GM12875 (cell line): ENCODE results near the gene COL28A1.

ENCODE experiments used
- H3K4me3 ChIP-seq: one replicate; pipeline ENCODE4 v1.5.1; 2011; ENCODE audit warnings: low read depth, low read length, control low read depth
- CTCF ChIP-seq: IDR thresholded peaks from 2 replicates; pipeline ENCODE4 v1.5.1; 2011; ENCODE audit warnings: low read depth, mild to moderate bottlenecking, control low read depth, inconsistent platforms, low read length, moderate library complexity, borderline replicate concordance; ENCODE audit not compliant: insufficient read depth

Gene COL28A1

GRCh38 chr7:7318601-7319000 lies 217.1 kb downstream of the COL28A1 start:
- TF ChIP-seq CTCF = no peak
- no peak overlapping the region for H3K4me3 ChIP-seq

- TF ChIP-seq CTCF = no peak
These were observed 217.8 kb downstream of the COL28A1 start for GRCh38 chr7:7317850-7318249.

GRCh38 chr7:7315851-7316250 lies 219.8 kb downstream of the COL28A1 start:
- no peak overlapping the region for H3K4me3 ChIP-seq
- TF ChIP-seq CTCF = no peak

More at GRCh38 chr7:7317850-7318249, 217.8 kb downstream of the COL28A1 start:
- H3K4me3 ChIP-seq = no peak overlapping the region

GRCh38 chr7:7312323-7312722 lies 223.3 kb downstream of the COL28A1 start:
- H3K4me3 ChIP-seq = no peak overlapping the region
- TF ChIP-seq CTCF = no peak

GRCh38 chr7:7311001-7311400 lies 224.7 kb downstream of the COL28A1 start:
- no peak overlapping the region for H3K4me3 ChIP-seq
- no peak for TF ChIP-seq CTCF

- TF ChIP-seq CTCF = no peak
- H3K4me3 ChIP-seq = no peak overlapping the region
These were observed 226.5 kb downstream of the COL28A1 start for GRCh38 chr7:7309203-7309602.
